ENCODE data around the gene ITPRID2.

ITPRID2 gene

DNA sequence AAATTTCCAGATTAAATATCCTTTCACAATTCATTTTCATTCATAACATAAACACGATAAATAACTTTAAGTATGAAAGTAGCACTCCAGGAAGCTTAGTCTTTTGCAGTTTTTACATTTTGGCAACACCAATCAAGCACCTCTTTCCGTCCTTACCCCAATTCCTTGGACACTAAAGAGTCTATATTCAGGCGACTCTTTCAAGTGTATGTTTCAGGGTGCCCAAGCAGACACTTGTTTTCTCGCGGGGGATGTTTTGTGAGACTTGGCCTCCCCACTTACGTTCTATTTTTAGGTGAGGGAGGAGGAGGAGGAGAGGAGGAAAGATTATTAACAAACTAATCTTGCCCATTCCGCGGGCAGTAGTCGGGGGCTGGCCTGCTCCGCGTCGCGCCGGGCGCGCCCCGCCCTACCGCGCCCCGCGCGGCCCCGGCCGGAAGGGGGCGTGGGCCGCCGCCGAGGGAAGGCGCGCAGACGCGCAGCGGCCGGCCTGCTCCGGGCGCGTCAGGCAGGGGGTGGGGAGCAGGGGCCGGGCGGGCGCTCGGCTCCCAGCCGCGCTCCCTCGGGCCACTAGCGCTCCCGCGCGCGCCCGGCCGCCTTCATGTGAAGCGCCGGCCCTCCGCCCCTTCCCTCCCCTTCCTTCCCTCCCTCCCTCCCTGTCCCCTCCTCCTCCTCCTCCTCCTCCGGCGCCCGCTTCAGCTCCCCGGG is at the start of gene ITPRID2:
Gene ITPRID2 (plus strand): TSS at position 473 of the 708 bp plus-strand sequence. CDS start 337 bp downstream, outside the sequence.
- DNase-seq (ENCODE audit: low read depth in 2 of 3, low spot score in 2 of 3) = peak; percentile 13 to 67 (median 22)

DNA sequence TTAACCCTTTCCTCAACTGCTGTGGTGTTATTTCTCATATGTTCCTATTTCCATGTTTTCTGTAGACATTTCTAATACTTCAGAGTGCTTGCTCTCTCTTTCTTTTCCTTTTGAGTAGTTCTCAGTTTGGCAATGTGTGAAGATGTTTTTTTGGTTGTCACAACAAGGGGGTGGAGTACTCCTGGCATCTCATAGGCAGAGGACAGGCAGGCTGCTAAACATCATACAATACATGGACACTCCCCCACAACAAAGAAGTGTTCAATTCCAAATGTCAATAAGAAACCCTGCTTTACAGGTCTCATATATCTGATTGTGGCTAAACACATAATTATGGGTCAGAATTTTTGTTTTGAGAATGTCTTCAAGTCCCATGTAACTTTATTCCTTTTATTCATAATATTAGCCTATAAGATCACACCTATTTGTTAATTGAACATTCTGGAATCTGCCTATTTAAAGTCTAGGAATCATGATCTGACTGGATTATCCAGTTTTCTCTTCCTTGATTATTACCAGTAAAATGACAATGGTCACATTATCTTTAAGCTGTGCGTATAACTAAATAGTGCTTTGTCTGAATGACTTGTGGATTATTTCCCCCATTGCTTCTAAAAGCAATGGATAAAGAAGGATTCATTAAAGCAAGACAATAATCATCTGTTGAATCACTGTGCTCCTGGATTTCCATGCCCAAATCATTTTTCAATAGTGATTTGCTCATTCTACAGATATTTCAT is 46.8 kb upstream of the ITPRID2 start:
- no peak for DNase-seq (ENCODE audit: low read depth in 2 of 3, low spot score in 2 of 3)

- DNase-seq (ENCODE audit: low read depth in 2 of 3, low spot score in 2 of 3) = no peak
Observed at GRCh38 chr2:181846399-181847197, 44.9 kb upstream of the ITPRID2 start.

DNA sequence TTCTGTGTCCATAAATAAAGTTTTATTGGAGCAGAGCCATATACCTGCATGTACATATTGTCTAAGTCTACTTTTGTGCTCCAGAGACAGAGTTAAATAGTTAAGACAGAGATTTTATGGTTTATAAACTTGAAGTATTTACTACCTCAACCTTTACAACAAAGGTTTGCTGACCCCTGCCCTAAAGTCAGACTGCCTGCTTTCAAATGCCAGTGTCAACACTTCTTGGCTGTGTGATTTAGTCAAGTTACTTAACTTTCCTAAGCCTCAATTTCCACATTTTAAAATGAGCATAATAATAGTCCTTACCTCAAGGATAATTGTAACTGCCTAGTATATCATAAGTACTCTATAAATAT is 44.4 kb upstream of the ITPRID2 start:
- no peak for DNase-seq (ENCODE audit: low read depth in 2 of 3, low spot score in 2 of 3)

DNA sequence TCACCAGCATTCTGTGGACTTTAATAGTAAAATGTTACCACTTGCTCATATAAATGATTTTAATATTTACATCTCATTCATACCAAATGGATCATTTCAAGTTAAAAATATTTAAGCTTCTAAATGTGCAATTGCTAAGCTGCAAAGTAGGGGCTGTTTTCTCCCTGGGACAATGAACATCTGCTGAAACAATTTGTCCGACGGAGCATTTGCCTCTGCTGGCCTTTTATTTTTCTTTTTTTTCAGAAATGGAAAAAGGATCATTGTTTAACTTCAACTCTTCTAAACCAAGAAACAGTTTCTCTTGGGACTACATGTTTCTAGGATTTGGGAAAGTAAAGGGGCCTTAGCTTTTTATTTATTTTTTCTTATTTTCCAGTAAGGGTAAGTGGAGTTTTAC is 43.8 kb upstream of the ITPRID2 start:
- no peak for DNase-seq (ENCODE audit: low read depth in 2 of 3, low spot score in 2 of 3)

DNA sequence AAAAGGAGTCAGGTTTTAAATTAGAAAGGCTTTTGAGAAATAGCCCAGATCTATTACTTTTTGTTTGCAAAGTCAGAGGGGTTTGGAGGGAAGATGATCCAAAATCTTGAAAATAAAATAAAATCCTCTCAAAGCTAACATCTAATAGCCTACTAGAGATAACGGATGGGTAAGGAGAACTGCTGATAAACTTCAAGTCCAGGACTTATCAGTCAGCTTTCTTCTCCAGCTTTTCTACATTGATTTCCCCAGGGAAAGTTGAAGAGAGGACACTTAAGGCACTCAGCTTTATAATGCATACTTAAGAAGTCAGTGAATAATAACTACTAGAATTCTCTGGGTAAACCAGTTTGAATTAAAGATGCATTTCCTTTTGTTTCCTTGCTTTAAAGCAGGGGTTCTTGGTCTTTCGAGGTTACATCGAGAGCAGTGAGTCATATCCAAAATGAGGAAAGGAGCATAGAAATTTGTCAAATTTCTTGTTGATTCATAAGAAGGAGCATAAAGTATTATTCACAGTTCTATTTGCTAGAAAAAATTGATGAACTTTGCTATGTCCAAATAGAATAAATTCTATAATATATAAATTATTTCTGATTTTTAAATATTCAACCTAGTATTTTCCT is 43.2 kb upstream of the ITPRID2 start:
- DNase-seq (ENCODE audit: low read depth in 2 of 3, low spot score in 2 of 3) = no peak

- DNase-seq (ENCODE audit: low read depth in 2 of 3, low spot score in 2 of 3) = no peak
Observed at GRCh38 chr2:181849601-181850000, 41.9 kb upstream of the ITPRID2 start.

DNA sequence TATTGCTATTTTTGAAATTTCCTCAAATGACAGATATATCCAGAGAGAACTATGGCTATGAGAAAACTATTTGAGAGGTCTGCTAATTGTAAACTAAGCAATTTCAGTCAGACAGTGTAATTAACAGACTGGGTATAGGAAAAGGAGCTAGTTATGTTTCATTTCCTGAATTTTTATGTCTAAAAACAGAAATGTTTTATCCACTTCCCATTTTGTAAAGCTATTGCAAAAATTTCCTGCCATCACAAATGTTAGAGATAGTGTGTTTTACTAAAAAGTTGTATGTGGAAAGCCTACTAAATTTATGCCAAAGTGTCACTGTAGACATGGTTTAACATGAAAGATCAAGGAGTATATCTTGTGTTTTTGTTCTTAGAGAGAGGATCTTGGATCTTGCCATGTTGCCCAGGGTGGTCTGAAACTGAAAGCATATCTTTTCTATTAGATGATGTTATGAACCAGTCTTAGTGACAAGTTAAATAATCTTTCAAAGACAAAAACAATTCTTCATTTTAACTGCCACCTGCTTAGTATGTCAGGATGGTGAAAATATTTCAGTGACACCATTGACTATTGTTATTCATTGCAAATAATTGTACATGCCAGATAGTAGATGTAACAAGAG is 40.5 kb upstream of the ITPRID2 start:
- DNase-seq (ENCODE audit: low read depth in 2 of 3, low spot score in 2 of 3) = no peak

GRCh38 chr2:181851726-181852125 is 39.8 kb upstream of the ITPRID2 start:
- DNase-seq (ENCODE audit: low read depth in 2 of 3, low spot score in 2 of 3) = no peak

DNA sequence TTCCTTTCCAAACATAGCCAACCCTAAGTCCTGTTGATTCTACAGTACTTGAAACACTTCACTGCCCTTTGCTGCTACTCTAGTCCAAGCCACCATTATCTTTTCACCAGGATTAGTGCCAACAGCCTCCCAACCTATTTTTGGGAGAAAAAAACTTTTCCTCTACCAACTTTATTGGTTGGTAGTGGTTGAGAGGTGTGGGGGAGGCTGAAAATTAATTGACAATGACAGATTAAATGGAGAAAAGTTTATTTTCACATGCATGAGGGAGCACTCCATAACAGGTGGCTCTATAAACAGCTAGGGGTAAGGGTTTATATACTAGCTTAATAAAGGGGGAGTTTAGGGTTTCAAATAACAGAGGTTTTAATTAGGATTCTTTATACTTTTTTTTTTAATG is 37.8 kb upstream of the ITPRID2 start:
- DNase-seq (ENCODE audit: low read depth in 2 of 3, low spot score in 2 of 3) = no peak

GRCh38 chr2:181857483-181857882 is 34.0 kb upstream of the ITPRID2 start:
- DNase-seq (ENCODE audit: low read depth in 2 of 3, low spot score in 2 of 3) = no peak

DNA sequence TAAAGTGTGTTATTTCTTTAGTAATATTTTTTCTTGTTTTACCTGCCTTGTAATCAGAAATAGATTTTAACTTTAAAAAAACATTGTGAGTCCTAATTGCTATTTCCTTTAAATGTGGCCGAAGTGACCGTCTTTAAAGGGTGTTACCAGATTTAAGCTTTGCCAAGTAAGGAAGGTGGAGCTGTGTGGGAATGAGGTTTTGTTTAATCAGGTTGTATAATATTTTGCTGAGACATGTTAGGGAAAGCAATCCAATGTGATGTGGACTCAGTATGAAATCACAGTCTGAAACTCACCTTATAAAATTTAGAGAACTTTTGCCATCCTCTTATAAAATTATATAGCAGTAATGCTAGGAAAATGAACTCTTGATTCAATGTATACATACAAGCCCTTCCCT is 32.9 kb upstream of the ITPRID2 start:
- no peak for DNase-seq (ENCODE audit: low read depth in 2 of 3, low spot score in 2 of 3)

GRCh38 chr2:181859123-181859522 is 32.4 kb upstream of the ITPRID2 start:
- no peak for DNase-seq (ENCODE audit: low read depth in 2 of 3, low spot score in 2 of 3)

DNA sequence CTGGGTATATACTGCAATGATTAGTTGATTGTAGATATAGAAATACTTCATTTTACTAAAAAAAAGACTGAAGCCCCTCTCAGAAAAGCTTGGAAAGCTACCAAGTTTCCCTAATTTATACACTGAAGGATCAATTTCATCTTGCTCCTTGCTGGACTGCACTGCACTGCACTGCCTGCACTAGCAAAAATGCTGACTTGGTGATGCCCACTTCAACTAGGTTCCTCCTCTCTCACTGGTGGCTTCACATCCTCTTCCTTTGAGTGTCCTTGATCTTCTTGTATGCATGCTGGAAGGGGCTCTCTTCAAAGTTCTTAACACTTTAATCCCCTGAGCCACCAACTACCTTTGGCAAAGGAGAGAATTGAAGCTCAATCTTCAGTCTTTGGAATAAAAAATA is 31.7 kb upstream of the ITPRID2 start:
- no peak for DNase-seq (ENCODE audit: low read depth in 2 of 3, low spot score in 2 of 3)

- DNase-seq (ENCODE audit: low read depth in 2 of 3, low spot score in 2 of 3) = no peak
Observed at GRCh38 chr2:181861379-181861778, 30.2 kb upstream of the ITPRID2 start.

DNA sequence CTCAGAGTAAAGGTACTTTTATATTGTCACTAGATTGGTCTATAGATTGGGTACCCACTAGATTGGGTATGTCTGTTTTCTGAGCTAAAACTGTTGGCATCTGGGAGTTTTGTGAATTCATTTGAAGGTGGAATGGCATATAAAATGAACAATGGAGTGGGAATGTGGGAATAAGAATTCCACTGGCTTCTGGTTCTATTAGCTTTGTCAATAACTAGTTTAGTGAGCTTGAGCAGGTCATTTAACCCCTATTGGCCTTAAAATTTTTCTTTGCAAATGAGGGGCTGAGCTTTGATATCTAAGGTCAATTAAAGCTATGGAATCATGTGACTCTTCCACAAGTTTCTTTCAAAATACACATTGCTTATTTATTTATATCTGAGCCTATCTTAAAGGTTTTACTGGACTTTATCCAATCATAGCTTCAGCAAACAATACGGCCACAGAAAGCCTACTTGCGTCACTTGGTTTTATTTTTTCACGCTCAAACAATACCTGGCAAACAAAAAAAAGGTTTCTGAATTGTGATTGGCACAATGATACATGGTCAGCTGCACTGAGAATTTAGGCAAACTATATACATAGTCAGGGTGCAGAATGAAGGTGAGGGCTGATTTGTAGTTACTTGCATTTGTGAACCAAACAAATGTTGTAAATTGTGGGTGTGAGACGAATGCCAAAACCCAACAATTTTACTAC is 28.8 kb upstream of the ITPRID2 start:
- no peak for DNase-seq (ENCODE audit: low read depth in 2 of 3, low spot score in 2 of 3)

DNA sequence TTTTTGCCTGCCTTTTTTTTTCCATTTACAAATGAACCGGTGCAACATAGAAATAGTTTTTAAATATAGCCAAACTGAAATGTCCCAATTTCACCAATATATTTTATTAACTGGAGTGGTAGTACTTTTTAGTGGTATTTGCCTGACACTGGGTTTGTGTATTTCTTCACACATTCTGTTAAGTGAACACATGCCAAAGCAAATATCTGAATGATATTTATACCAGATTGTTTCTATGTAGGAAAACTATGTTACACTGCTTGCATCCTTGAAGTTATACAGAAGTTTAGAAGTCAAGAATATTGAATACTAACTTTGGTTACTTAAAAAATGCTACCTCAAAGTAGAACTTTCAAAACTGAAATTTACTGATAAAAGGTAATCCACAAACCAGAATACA is 19.4 kb upstream of the ITPRID2 start:
- DNase-seq (ENCODE audit: low read depth in 2 of 3, low spot score in 2 of 3) = no peak

DNA sequence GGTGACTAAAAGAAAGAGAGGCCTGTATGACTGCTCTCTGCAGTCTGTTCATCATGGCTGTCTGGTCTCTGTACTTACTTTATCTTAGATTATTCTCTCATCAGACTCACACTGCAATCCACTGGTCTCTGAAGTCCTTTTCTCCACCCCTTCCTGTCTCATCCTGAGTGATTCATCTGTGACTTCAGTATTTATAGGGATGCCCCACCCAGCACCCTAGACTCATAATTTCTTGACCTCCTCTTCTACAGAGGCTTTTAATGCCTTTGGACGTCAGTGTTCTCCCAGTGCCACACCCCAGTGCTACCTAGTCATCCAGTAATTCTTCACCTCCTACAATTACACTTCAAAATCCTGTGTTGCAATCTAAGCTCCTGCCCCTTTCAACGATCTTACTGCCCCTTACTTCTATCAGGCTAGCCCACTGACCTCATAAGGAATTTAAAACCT is 14.9 kb upstream of the ITPRID2 start:
- DNase-seq (ENCODE audit: low read depth in 2 of 3, low spot score in 2 of 3) = no peak

- DNase-seq (ENCODE audit: low read depth in 2 of 3, low spot score in 2 of 3) = no peak
Observed at GRCh38 chr2:181877181-181877664, 14.3 kb upstream of the ITPRID2 start.

- DNase-seq (ENCODE audit: low read depth in 2 of 3, low spot score in 2 of 3) = no peak
Observed at GRCh38 chr2:181878448-181878847, 13.1 kb upstream of the ITPRID2 start.

Data from activated CD8-positive, alpha-beta memory T cell treated with anti-CD3 and anti-CD28 coated beads for 48 hours (primary cell).